ENCODE measurements around the gene KCNJ6.

GRCh38 chr21:37821786-37822450 lies 94.3 kb downstream of the KCNJ6 start:
- TF ChIP-seq, protein P1, sequence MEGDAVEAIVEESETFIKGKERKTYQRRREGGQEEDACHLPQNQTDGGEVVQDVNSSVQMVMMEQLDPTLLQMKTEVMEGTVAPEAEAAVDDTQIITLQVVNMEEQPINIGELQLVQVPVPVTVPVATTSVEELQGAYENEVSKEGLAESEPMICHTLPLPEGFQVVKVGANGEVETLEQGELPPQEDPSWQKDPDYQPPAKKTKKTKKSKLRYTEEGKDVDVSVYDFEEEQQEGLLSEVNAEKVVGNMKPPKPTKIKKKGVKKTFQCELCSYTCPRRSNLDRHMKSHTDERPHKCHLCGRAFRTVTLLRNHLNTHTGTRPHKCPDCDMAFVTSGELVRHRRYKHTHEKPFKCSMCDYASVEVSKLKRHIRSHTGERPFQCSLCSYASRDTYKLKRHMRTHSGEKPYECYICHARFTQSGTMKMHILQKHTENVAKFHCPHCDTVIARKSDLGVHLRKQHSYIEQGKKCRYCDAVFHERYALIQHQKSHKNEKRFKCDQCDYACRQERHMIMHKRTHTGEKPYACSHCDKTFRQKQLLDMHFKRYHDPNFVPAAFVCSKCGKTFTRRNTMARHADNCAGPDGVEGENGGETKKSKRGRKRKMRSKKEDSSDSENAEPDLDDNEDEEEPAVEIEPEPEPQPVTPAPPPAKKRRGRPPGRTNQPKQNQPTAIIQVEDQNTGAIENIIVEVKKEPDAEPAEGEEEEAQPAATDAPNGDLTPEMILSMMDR (IDR thresholded peaks at IDR 0.05 in 2 of 3, conservative IDR thresholded peaks at IDR 0.05 in 1 of 3; ENCODE audit: borderline replicate concordance in 1 of 3, insufficient read depth in 1 of 3, low read depth in 2 of 3, low read length in 2 of 3) = no peak
- TF ChIP-seq SIN3A (IDR thresholded peaks at IDR 0.05; ENCODE audit: low read depth) (no peak), POLR2AphosphoS5 (IDR thresholded peaks at IDR 0.05; ENCODE audit: low read depth, low read length) (no peak), MAX (IDR thresholded peaks at IDR 0.05) (no peak), ZFX (IDR thresholded peaks at IDR 0.05) (no peak)

Data from HCT116 (cell line).